NB4 (cell line): ENCODE results near the gene C3.
A peak's percentile ranks its signal among the peaks of the same experiment; 100 is the strongest.

Experiments
- DNase-seq: peaks from one replicate; pipeline ENCODE4 v3.0.0; 2010; ENCODE audit warnings: low read depth
- H3K4me3 ChIP-seq: one replicate; pipeline ENCODE4 v1.5.1; 2011; ENCODE audit warnings: mild to moderate bottlenecking, low read depth, low read length, moderate library complexity
- MYC ChIP-seq: IDR thresholded peaks from 2 replicates; pipeline ENCODE4 v1.6.1; 2011; ENCODE audit warnings: low read depth, low read length
- POLR2A ChIP-seq: IDR thresholded peaks from 2 replicates; pipeline ENCODE4 v1.6.1; 2011; ENCODE audit warnings: mild to moderate bottlenecking; ENCODE audit not compliant: insufficient read length; ENCODE audit errors: extremely low read depth
- TF ChIP-seq, protein P1 (sequence below): IDR thresholded peaks from one replicate; pipeline ENCODE4 v1.5.1; 2012; ENCODE audit warnings: low read depth, low read length
- TF ChIP-seq, protein P2 (sequence below): IDR thresholded peaks from 2 replicates; pipeline ENCODE4 v1.6.1; 2011; ENCODE audit warnings: low read depth, low read length

The C3 gene

DNA sequence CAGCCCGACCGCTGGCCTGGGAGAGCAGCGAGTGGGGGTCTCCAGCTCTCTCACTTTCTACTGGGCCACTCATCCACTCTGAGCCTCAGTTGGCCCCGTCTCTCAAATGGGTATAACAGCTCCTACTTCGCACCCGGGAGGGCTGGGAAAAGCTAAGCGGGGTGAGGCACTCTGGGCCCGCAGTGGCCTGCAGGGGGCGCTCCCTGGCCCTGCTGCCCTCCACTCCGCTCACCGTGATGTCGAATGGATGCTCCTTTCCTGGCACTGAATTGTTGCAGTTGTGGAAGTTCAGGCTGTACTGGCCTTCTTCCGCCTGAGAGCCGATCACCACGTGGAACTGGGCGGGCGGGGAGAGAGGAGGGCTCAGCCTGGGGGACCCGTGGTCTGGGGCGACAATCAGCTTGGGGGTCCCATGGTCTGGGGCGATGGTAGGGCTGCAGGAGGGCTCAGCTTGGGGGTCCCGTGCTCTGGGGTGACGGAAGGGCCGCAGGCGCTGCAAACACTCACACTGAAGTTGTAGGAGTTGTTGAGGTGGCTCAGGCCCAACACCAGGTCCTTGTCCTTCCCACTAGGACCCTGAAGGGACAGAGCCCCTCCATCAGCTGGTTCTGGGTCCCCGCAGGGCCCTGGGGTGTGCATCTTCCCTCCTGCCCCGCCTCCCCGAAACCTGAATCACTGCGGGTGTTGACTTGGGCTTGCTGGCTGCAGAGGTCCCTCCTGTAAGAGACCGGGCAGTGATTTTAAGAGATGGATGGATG lies 13.1 kb upstream of the C3 start:
- TF ChIP-seq MYC (no peak), POLR2A (no peak)
- TF ChIP-seq, protein P1, sequence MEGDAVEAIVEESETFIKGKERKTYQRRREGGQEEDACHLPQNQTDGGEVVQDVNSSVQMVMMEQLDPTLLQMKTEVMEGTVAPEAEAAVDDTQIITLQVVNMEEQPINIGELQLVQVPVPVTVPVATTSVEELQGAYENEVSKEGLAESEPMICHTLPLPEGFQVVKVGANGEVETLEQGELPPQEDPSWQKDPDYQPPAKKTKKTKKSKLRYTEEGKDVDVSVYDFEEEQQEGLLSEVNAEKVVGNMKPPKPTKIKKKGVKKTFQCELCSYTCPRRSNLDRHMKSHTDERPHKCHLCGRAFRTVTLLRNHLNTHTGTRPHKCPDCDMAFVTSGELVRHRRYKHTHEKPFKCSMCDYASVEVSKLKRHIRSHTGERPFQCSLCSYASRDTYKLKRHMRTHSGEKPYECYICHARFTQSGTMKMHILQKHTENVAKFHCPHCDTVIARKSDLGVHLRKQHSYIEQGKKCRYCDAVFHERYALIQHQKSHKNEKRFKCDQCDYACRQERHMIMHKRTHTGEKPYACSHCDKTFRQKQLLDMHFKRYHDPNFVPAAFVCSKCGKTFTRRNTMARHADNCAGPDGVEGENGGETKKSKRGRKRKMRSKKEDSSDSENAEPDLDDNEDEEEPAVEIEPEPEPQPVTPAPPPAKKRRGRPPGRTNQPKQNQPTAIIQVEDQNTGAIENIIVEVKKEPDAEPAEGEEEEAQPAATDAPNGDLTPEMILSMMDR: peak; percentile 16
- no peak overlapping the region for H3K4me3 ChIP-seq

DNA sequence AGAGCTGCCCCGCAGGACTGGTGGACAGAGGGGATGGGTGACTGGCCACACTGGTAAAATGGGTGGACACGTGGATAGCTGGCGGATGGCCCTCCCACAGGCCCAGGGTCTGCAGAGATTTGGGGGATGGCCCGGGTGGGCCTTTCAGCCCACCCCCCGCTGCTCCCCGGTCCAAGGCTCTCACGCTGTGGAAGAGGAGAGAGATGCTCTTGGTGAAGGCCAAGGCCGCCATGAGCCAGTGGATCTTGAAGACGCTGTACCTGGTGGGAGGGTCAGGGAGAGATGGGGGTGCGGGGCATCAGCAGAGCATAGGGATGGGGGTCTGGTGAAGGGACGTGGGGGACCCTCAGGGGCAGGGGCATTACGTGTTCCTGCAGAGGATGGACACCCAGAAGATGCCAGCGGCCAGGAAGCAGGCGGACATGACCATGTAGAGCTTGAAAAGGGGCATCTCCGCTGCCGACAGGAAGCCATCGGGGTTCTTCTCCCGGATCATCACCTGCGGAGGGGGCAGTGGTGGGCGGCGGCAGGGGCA lies 12.4 kb upstream of the C3 start:
- no peak for DNase-seq
- TF ChIP-seq, protein P1: no peak
- no peak for TF ChIP-seq POLR2A
- TF ChIP-seq MYC: no peak
- TF ChIP-seq, protein P2, sequence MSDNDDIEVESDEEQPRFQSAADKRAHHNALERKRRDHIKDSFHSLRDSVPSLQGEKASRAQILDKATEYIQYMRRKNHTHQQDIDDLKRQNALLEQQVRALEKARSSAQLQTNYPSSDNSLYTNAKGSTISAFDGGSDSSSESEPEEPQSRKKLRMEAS: no peak
- H3K4me3 ChIP-seq: no peak overlapping the region

More for the DNA sequence above, 13.1 kb upstream of the C3 start:
- DNase-seq: peak; percentile 18

DNA sequence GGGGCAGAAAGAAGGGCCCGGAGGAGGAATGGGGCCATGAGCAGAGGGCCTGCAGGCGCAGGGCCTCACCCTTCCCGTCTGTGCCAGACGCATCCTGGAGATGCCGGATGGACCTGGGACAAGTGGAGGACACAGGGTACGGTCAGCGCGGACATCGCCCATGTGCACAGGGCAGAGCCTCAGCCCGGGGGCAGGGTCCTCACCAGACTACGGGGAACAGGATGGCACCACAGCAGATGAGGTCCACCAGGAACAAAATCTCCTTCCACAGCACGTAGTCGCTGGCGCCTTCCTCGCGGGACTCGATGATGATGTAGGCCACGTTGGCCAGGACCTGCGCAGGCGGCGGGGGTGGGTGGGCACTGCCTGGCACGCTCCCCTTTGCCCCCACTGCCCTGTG lies 11.4 kb upstream of the C3 start:
- no peak for DNase-seq
- no peak for TF ChIP-seq MYC
- TF ChIP-seq, protein P1: no peak
- no peak for TF ChIP-seq POLR2A
- TF ChIP-seq, protein P2: no peak
- no peak overlapping the region for H3K4me3 ChIP-seq

DNA sequence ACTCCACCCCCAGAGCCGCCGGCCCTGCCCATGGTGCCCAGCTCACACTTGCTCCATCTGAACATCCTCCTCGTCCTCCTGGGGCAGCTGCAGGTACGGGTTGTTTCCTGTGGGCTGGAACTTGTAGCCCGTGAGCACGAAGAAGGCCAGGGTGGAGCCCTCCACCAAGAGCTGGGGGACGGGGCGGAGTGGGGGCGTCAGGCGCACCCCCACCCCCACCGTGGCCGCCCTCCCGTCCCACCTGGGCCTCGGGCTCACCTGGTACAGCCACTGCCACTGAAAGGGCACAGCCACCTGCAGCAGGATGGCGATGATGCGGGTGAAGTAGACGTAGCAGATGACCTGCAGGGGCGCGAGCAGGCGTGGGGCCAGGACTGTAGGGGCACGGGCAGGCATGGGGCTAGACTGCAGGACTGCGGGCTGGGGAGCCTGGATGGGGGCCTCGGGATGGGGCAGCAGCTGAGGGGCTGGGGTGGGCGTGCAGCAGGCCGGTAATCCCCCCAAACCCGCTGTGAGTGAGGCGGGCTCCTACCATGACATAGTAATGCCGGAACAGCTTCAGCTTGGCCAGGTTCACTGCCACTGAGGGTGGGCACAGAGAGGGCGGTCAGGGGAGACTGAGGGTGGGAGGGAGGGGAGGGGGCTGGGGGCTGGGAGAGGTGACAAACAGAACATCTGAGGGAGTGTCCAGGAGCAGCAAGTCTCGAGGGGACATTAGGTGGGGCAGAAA lies 10.7 kb upstream of the C3 start:
- TF ChIP-seq MYC (no peak), POLR2A (no peak)
- TF ChIP-seq, protein P1: no peak
- TF ChIP-seq, protein P2: no peak
- no peak overlapping the region for H3K4me3 ChIP-seq
- no peak for DNase-seq

DNA sequence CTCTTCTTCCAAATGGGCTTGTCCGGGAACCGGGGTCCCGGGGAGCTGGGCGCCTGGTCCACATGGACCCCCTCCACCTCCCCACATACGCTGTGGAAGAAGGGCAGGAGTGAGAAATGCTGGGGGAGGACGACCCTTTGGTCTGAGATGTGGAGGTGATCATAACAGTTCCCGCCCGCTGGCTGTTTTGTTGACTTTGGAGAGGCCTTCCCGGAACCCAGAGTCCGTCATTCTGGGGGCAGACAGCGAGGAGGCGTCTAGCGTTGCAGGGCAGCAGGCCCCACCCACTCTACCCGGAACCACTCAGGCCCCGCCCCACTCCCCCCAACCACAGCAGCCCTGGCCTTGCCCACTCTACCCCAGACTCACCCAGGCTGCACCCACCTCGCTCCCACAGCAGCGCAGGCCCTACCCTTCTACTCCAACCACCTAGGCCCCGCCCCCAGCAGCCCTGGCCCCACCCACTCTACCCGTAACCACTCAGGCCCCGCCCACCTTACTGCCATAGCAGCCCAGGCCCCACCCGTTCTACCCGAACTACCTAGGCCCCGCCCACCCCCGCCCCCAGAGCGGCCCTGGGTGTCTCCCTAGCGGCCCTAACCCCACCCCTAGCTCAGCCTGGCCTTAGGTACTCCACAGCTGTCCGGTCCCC lies 9.8 kb upstream of the C3 start:
- no peak overlapping the region for H3K4me3 ChIP-seq
- TF ChIP-seq MYC: no peak
- TF ChIP-seq POLR2A: no peak
- TF ChIP-seq, protein P1: no peak
- TF ChIP-seq, protein P2: no peak
- DNase-seq: peak; percentile 37
